ENCODE results near the gene DDX21. TPM values are rescaled to one million over a fixed set of nuclear protein-coding genes. Genes with fewer than 3 reads are reported as not detected.
"Not testable (repeated sequence)": the region's sequence is repeated elsewhere in the genome, so short reads cannot be mapped to it uniquely, and the experiment has no call there.

Gene DDX21
- total RNA-seq, 1 experiment from 2014 or later, result 153 TPM

- TF ChIP-seq CBX3 (IDR thresholded peaks at IDR 0.05; ENCODE audit: low read depth) (no peak), YY1 (IDR thresholded peaks at IDR 0.05; ENCODE audit: extremely low read depth, insufficient replicate concordance, low read depth, low read length) (no peak), SP1 (IDR thresholded peaks at IDR 0.05; ENCODE audit: low read depth) (no peak), POLR2A (IDR thresholded peaks at IDR 0.05; ENCODE audit: borderline replicate concordance, extremely low read depth, insufficient read depth, insufficient read length) (no peak), FOSL1 (IDR thresholded peaks at IDR 0.05; ENCODE audit: low read depth) (no peak), TCF7L2 (IDR thresholded peaks at IDR 0.05; ENCODE audit: borderline replicate concordance, extremely low read depth, insufficient read depth, insufficient read length) (no peak), POLR2AphosphoS5 (IDR thresholded peaks at IDR 0.05; ENCODE audit: low read depth, low read length) (no peak), ATF3 (IDR thresholded peaks at IDR 0.05) (no peak), MAX (IDR thresholded peaks at IDR 0.05) (no peak), CEBPB (IDR thresholded peaks at IDR 0.05; ENCODE audit: low read depth) (no peak)
- Histone ChIP-seq H3K79me2 (ENCODE audit: insufficient read depth, low read length) (peaks cover 11% of the 10 kb centered on the region), H3K9me2 (ENCODE audit: insufficient read depth) (no peaks in the 10 kb centered on the region), H2AFZ (ENCODE audit: low read depth, low read length, poor library complexity, severe bottlenecking) (no peak overlapping the region), H3K4me2 (ENCODE audit: low read length) (no peak overlapping the region), H3K9ac (ENCODE audit: low read length) (no peak overlapping the region), H3K27ac (ENCODE audit: low read depth, low read length) (no peak overlapping the region), H3K36me3 (ENCODE audit: control insufficient read depth in 1 of 2, insufficient read depth in 2 of 2, low read length in 2 of 2) (peaks cover 0 to 6% of the 10 kb centered on the region in 2 experiments; a peak in 2 of 4 replicates), H4K20me1 (ENCODE audit: insufficient read depth) (0 out of 2 replicates have a peak, but pooled peaks cover 5% of the 10 kb centered on the region), H3K9me3 (ENCODE audit: control insufficient read depth in 1 of 2, insufficient read depth in 1 of 2, low read depth in 1 of 2, low read length in 2 of 2) (no peaks in the 10 kb centered on the region), H3K4me3 (replicated peaks in 1 of 2; ENCODE audit: low read depth in 1 of 2, low read length in 2 of 2) (no peak overlapping the region), H3K27me3 (ENCODE audit: insufficient read depth, low read length) (no peaks in the 10 kb centered on the region), H3K4me1 (ENCODE audit: control insufficient read depth in 1 of 2, insufficient read depth in 2 of 2, low read length in 2 of 2) (no peaks in the 10 kb centered on the region)
- BruUV-seq (replicated peaks), result no TSS peak
- ATAC-seq (no peak), DNase-seq (ENCODE audit: low read depth, low spot score) (no peak)
- POLR2A ChIA-PET, result interaction anchor here (0.7 kb wide), 1 partner anchor 12 kb away, joined by 5 read pairs; no protein-coding TSS in a partner anchor
- RAD21 ChIA-PET (ENCODE audit: low non-redundant PET in 1 of 2, low total read pairs in 2 of 2, uncharacterized antibody in 2 of 2, unreplicated experiment in 2 of 2), result no interaction called here
- intact Hi-C loops (cut with micrococcal nuclease), result no loop called here
- CTCF ChIA-PET, result no interaction called here
These were observed 30.5 kb upstream of the DDX21 start for GRCh38 chr10:68925489-68925888.

GRCh38 chr10:68929157-68929556, 26.8 kb upstream of the DDX21 start:
- H2AFZ ChIP-seq (ENCODE audit: low read depth, low read length, poor library complexity, severe bottlenecking); H3K9ac ChIP-seq (ENCODE audit: low read length); H3K27ac ChIP-seq (ENCODE audit: low read depth, low read length); CTCF ChIA-PET; H3K4me1 ChIP-seq (ENCODE audit: control insufficient read depth in 1 of 2, insufficient read depth in 2 of 2, low read length in 2 of 2); H3K4me3 ChIP-seq (replicated peaks in 1 of 2; ENCODE audit: low read depth in 1 of 2, low read length in 2 of 2); H3K27me3 ChIP-seq (ENCODE audit: insufficient read depth, low read length); H3K4me2 ChIP-seq (ENCODE audit: low read length); DNase-seq (ENCODE audit: low read depth, low spot score); H4K20me1 ChIP-seq (ENCODE audit: insufficient read depth); H3K9me2 ChIP-seq (ENCODE audit: insufficient read depth); RAD21 ChIA-PET (ENCODE audit: low non-redundant PET in 1 of 2, low total read pairs in 2 of 2, uncharacterized antibody in 2 of 2, unreplicated experiment in 2 of 2); ATAC-seq; H3K36me3 ChIP-seq (ENCODE audit: control insufficient read depth in 1 of 2, insufficient read depth in 2 of 2, low read length in 2 of 2); intact Hi-C loops (cut with micrococcal nuclease); BruUV-seq (replicated peaks); H3K9me3 ChIP-seq (ENCODE audit: control insufficient read depth in 1 of 2, insufficient read depth in 1 of 2, low read depth in 1 of 2, low read length in 2 of 2); H3K79me2 ChIP-seq (ENCODE audit: insufficient read depth, low read length): not testable (repeated sequence)
- POLR2A ChIA-PET, result interaction anchor here (0.6 to 0.7 kb wide), 2 partner anchors 245 to 654 kb away, joined by 3 to 4 read pairs; no protein-coding TSS in a partner anchor

GRCh38 chr10:68929888-68930287, 26.1 kb upstream of the DDX21 start:
- H3K79me2 ChIP-seq (ENCODE audit: insufficient read depth, low read length); RAD21 ChIA-PET (ENCODE audit: low non-redundant PET in 1 of 2, low total read pairs in 2 of 2, uncharacterized antibody in 2 of 2, unreplicated experiment in 2 of 2); H3K4me3 ChIP-seq (replicated peaks in 1 of 2; ENCODE audit: low read depth in 1 of 2, low read length in 2 of 2); H4K20me1 ChIP-seq (ENCODE audit: insufficient read depth); H3K36me3 ChIP-seq (ENCODE audit: control insufficient read depth in 1 of 2, insufficient read depth in 2 of 2, low read length in 2 of 2); H3K4me1 ChIP-seq (ENCODE audit: control insufficient read depth in 1 of 2, insufficient read depth in 2 of 2, low read length in 2 of 2); H2AFZ ChIP-seq (ENCODE audit: low read depth, low read length, poor library complexity, severe bottlenecking); H3K27me3 ChIP-seq (ENCODE audit: insufficient read depth, low read length); intact Hi-C loops (cut with micrococcal nuclease); CTCF ChIA-PET; H3K9me2 ChIP-seq (ENCODE audit: insufficient read depth); DNase-seq (ENCODE audit: low read depth, low spot score); H3K9me3 ChIP-seq (ENCODE audit: control insufficient read depth in 1 of 2, insufficient read depth in 1 of 2, low read depth in 1 of 2, low read length in 2 of 2); POLR2A ChIA-PET; H3K4me2 ChIP-seq (ENCODE audit: low read length); ATAC-seq; H3K9ac ChIP-seq (ENCODE audit: low read length); H3K27ac ChIP-seq (ENCODE audit: low read depth, low read length); BruUV-seq (replicated peaks): not testable (repeated sequence)

Data from HCT116 (cell line).